CD4-positive, alpha-beta memory T cell (primary cell): ENCODE measurements around the gene RIN3. TPM values are rescaled to one million over a fixed set of nuclear protein-coding genes. Genes with fewer than 3 reads are reported as not detected.
A peak's percentile ranks its signal among the peaks of the same experiment; 100 is the strongest.

Experiments
- CTCF ChIA-PET: fragments of 350-600 bp; sonication (Branson Sonifier 250); formaldehyde crosslinking; loops from one replicate; lab custom pipeline; 2021; ENCODE audit warnings: inconsistent platforms; ENCODE audit not compliant: partially characterized antibody; lab: Charles Lee
- POLR2A ChIA-PET: fragments of 350-600 bp; sonication (Branson Sonifier 250); formaldehyde crosslinking; loops from one replicate; lab custom pipeline; 2021; ENCODE audit not compliant: partially characterized antibody; lab: Charles Lee
- DNase-seq, 5 donors: peaks; one replicate each; pipeline versions ENCODE4 v3.0.0 to v3.0.0-alpha.2; 2020 to 2022; ENCODE audit warnings: mixed read lengths in 1 of 5
- H3K27ac ChIP-seq: one replicate; pipeline ENCODE4 v1.7.0; 2013; ENCODE audit warnings: low read depth, low read length
- H3K27me3 ChIP-seq: 2 replicates; pipeline ENCODE4 v1.7.0; 2013; ENCODE audit warnings: mild to moderate bottlenecking, low read length, moderate library complexity; ENCODE audit not compliant: insufficient read depth
- H3K36me3 ChIP-seq: 2 replicates; pipeline ENCODE4 v1.7.0; 2013; ENCODE audit warnings: mild to moderate bottlenecking, low read length, moderate library complexity; ENCODE audit not compliant: insufficient read depth
- H3K4me1 ChIP-seq: 2 replicates; pipeline ENCODE4 v1.7.0; 2013; ENCODE audit warnings: mild to moderate bottlenecking, low read length, moderate library complexity; ENCODE audit not compliant: insufficient read depth
- H3K4me3 ChIP-seq, 2 donors: one replicate each; pipeline ENCODE4 v1.7.0; 2013; ENCODE audit warnings: low read length in 2 of 2, mild to moderate bottlenecking in 1 of 2
- H3K9me3 ChIP-seq, 2 donors: one replicate each; pipeline ENCODE4 v1.7.0; 2013; ENCODE audit warnings: low read length in 2 of 2, control low read depth in 1 of 2; ENCODE audit not compliant: control insufficient read depth in 1 of 2
- H3K27ac Mint-ChIP-seq, 7 donors: one replicate each; pipeline ENCODE4 v1.8.0; 2020 to 2021; ENCODE audit warnings: mixed read lengths in 7 of 7, mild to moderate bottlenecking in 6 of 7, inconsistent platforms in 3 of 7, moderate library complexity in 3 of 7
- H3K27me3 Mint-ChIP-seq, 2 donors: one replicate each; pipeline ENCODE4 v1.8.0; 2020 to 2021; ENCODE audit warnings: mixed read lengths in 2 of 2
- H3K36me3 Mint-ChIP-seq, 2 donors: one replicate each; pipeline ENCODE4 v1.8.0; 2020 to 2021; ENCODE audit warnings: mixed read lengths in 2 of 2, inconsistent platforms in 1 of 2, mild to moderate bottlenecking in 1 of 2
- H3K4me1 Mint-ChIP-seq, 4 donors: one replicate each; pipeline ENCODE4 v1.8.0; 2020 to 2021; ENCODE audit warnings: mixed read lengths in 4 of 4, mild to moderate bottlenecking in 1 of 4
- H3K4me3 Mint-ChIP-seq, 8 donors: one replicate each; pipeline ENCODE4 v1.8.0; 2020 to 2021; ENCODE audit warnings: mixed read lengths in 8 of 8, mild to moderate bottlenecking in 7 of 8, moderate library complexity in 6 of 8, inconsistent platforms in 3 of 8
- H3K9me3 Mint-ChIP-seq, 8 donors: one replicate each; pipeline ENCODE4 v1.8.0; 2020 to 2021; ENCODE audit warnings: mixed read lengths in 8 of 8, mild to moderate bottlenecking in 5 of 8, inconsistent platforms in 3 of 8, moderate library complexity in 1 of 8
- intact Hi-C: fragments of 100-400 bp; cut with micrococcal nuclease; formaldehyde crosslinking; loops from one replicate; pipeline ENCODE4 v1.15.1; 2023
- polyA plus RNA-seq, 2 donors: library from polyadenylated mRNA; unstranded; fragments of 300-500 nt; fragmentation: Illumina TruSeq; gene quantifications; one replicate each; pipeline ENCODE4 v1.2.3, GENCODE V29; 2021
- total RNA-seq, 2 experiments: library from RNA; stranded (reverse); gene quantifications; one replicate each; pipeline ENCODE4 v1.2.3, GENCODE V29; 2021

RIN3 gene
- total and polyA plus RNA-seq, 4 experiments from 2014 or later, result 4.0 to 74.9 (median 45.9) TPM

- intact Hi-C loops, result no loop called here
Measured at GRCh38 chr14:92696366-92696765, 182.8 kb downstream of the RIN3 start.

GRCh38 chr14:92698393-92698792 lies 184.8 kb downstream of the RIN3 start:
- Histone ChIP-seq H3K27ac (no peak overlapping the region), H3K27me3 (no peaks in the 10 kb centered on the region), H3K4me3 (no peak overlapping the region), H3K9me3 (no peaks in the 10 kb centered on the region), H3K36me3 (no peaks in the 10 kb centered on the region), H3K4me1 (peaks cover 2% of the 10 kb centered on the region)
- CTCF ChIA-PET, result interaction anchor here (2.3 kb wide), 1 partner anchor 15 kb away, joined by 6 read pairs; no protein-coding TSS in a partner anchor
- Mint-ChIP-seq H3K9me3 (peaks cover 0 to 2% (median 0%) of the 10 kb centered on the region in 8 donors), H3K27ac (no peak overlapping the region), H3K4me3 (no peak overlapping the region), H3K4me1 (peaks cover 1 to 15% (median 7%) of the 10 kb centered on the region in 4 donors), H3K27me3 (peaks cover 4 to 9% of the 10 kb centered on the region in 2 donors), H3K36me3 (no peaks in the 10 kb centered on the region)
- intact Hi-C loops, result no loop called here
- POLR2A ChIA-PET, result no interaction called here
- DNase-seq, result no peak

More at GRCh38 chr14:92696366-92696765, 182.8 kb downstream of the RIN3 start:
- Mint-ChIP-seq H3K27ac (no peak overlapping the region), H3K36me3 (no peaks in the 10 kb centered on the region), H3K9me3 (peaks cover 0 to 2% (median 0%) of the 10 kb centered on the region in 8 donors), H3K4me1 (peaks cover 4 to 27% (median 20%) of the 10 kb centered on the region in 4 donors), H3K27me3 (peaks cover 0 to 3% of the 10 kb centered on the region in 2 donors), H3K4me3 (no peak overlapping the region)
- Histone ChIP-seq H3K36me3 (no peaks in the 10 kb centered on the region), H3K27ac (no peak overlapping the region), H3K9me3 (no peaks in the 10 kb centered on the region), H3K4me1 (peaks cover 17% of the 10 kb centered on the region), H3K4me3 (no peak overlapping the region), H3K27me3 (no peaks in the 10 kb centered on the region)
- no peak for DNase-seq
- CTCF ChIA-PET, result no interaction called here
- POLR2A ChIA-PET, result no interaction called here

- no peaks in the 10 kb centered on the region for H3K36me3 ChIP-seq
- Mint-ChIP-seq H3K4me3 (no peak overlapping the region), H3K27me3 (peaks cover 9 to 12% of the 10 kb centered on the region in 2 donors), H3K36me3 (peaks cover 2 to 10% of the 10 kb centered on the region in 2 donors), H3K27ac (no peak overlapping the region), H3K9me3 (no peaks in the 10 kb centered on the region), H3K4me1 (no peaks in the 10 kb centered on the region)
- H3K9me3 ChIP-seq, result no peaks in the 10 kb centered on the region
- no peaks in the 10 kb centered on the region for H3K27me3 ChIP-seq
- H3K4me1 ChIP-seq, result no peaks in the 10 kb centered on the region
- ChIA-PET CTCF (no interaction called here), POLR2A (interaction anchor here (0.6 kb wide), 1 partner anchor 1177 kb away, joined by 3 read pairs; no protein-coding TSS in a partner anchor)
- no peak overlapping the region for H3K27ac ChIP-seq
- intact Hi-C loops, result no loop called here
- no peak for DNase-seq
- no peak overlapping the region for H3K4me3 ChIP-seq
Measured at GRCh38 chr14:92701826-92702225, 188.2 kb downstream of the RIN3 start.

- Mint-ChIP-seq H3K4me3 (no peak overlapping the region), H3K27me3 (peaks cover 9% of the 10 kb centered on the region in 2 donors), H3K27ac (no peak overlapping the region), H3K4me1 (no peaks in the 10 kb centered on the region), H3K36me3 (peaks cover 2 to 10% of the 10 kb centered on the region in 2 donors), H3K9me3 (no peaks in the 10 kb centered on the region)
- Histone ChIP-seq H3K4me1 (no peaks in the 10 kb centered on the region), H3K9me3 (no peaks in the 10 kb centered on the region), H3K36me3 (no peaks in the 10 kb centered on the region), H3K4me3 (no peak overlapping the region), H3K27ac (no peak overlapping the region), H3K27me3 (no peaks in the 10 kb centered on the region)
- CTCF ChIA-PET, result interaction anchor here (1.2 to 1.8 kb wide), 2 partner anchors 9 to 16 kb away, joined by 3 to 5 read pairs; no protein-coding TSS in a partner anchor
- intact Hi-C loops, result no loop called here
- DNase-seq, result no peak
- POLR2A ChIA-PET, result interaction anchor here (0.6 kb wide), 1 partner anchor 1177 kb away, joined by 3 read pairs; no protein-coding TSS in a partner anchor
Measured at GRCh38 chr14:92702441-92702918, 188.9 kb downstream of the RIN3 start.

- DNase-seq, result no peak
- ChIA-PET CTCF (interaction anchor here (1.2 to 1.8 kb wide), 2 partner anchors 8 to 17 kb away, joined by 3 to 5 read pairs; no protein-coding TSS in a partner anchor), POLR2A (no interaction called here)
- no peak overlapping the region for H3K4me3 Mint-ChIP-seq
- no peaks in the 10 kb centered on the region for H3K9me3 ChIP-seq
- H3K27ac Mint-ChIP-seq, result peak overlapping the region in 3 of 7 donors; percentile 64 to 81 (median 73)
- no peaks in the 10 kb centered on the region for H3K4me1 ChIP-seq
- peaks cover 2 to 10% of the 10 kb centered on the region in 2 donors for H3K36me3 Mint-ChIP-seq
- no peaks in the 10 kb centered on the region for H3K36me3 ChIP-seq
- H3K9me3 Mint-ChIP-seq, result no peaks in the 10 kb centered on the region
- H3K27ac ChIP-seq, result no peak overlapping the region
- H3K27me3 Mint-ChIP-seq, result peaks cover 9% of the 10 kb centered on the region in 2 donors
- no peaks in the 10 kb centered on the region for H3K27me3 ChIP-seq
- intact Hi-C loops, result no loop called here
- H3K4me3 ChIP-seq, result no peak overlapping the region
- H3K4me1 Mint-ChIP-seq, result no peaks in the 10 kb centered on the region
Measured at GRCh38 chr14:92703516-92703915, 189.9 kb downstream of the RIN3 start.

GRCh38 chr14:92704036-92704804 lies 190.6 kb downstream of the RIN3 start:
- intact Hi-C loops, result no loop called here
- Mint-ChIP-seq H3K27ac (peak overlapping the region in 1 of 7 donors; percentile 37), H3K36me3 (peaks cover 2 to 10% of the 10 kb centered on the region in 2 donors), H3K9me3 (no peaks in the 10 kb centered on the region), H3K4me3 (no peak overlapping the region), H3K27me3 (peaks cover 9% of the 10 kb centered on the region in 2 donors), H3K4me1 (no peaks in the 10 kb centered on the region)
- H3K36me3 ChIP-seq, result no peaks in the 10 kb centered on the region
- ChIA-PET CTCF (interaction anchor here (1.8 kb wide), 1 partner anchor 18 kb away, joined by 5 read pairs; no protein-coding TSS in a partner anchor), POLR2A (no interaction called here)
- H3K27ac ChIP-seq, result no peak overlapping the region
- DNase-seq, result no peak
- no peaks in the 10 kb centered on the region for H3K4me1 ChIP-seq
- H3K4me3 ChIP-seq, result no peak overlapping the region
- H3K9me3 ChIP-seq, result no peaks in the 10 kb centered on the region
- H3K27me3 ChIP-seq, result no peaks in the 10 kb centered on the region

GRCh38 chr14:92704821-92705220 lies 191.2 kb downstream of the RIN3 start:
- no peaks in the 10 kb centered on the region for H3K4me1 Mint-ChIP-seq
- Histone ChIP-seq H3K27me3 (no peaks in the 10 kb centered on the region), H3K4me3 (no peak overlapping the region), H3K4me1 (no peaks in the 10 kb centered on the region), H3K27ac (no peak overlapping the region), H3K9me3 (no peaks in the 10 kb centered on the region), H3K36me3 (no peaks in the 10 kb centered on the region)
- ChIA-PET POLR2A (no interaction called here), CTCF (no interaction called here)
- peaks cover 2 to 10% of the 10 kb centered on the region in 2 donors for H3K36me3 Mint-ChIP-seq
- DNase-seq, result no peak
- no peaks in the 10 kb centered on the region for H3K9me3 Mint-ChIP-seq
- H3K27ac Mint-ChIP-seq, result no peak overlapping the region
- peaks cover 9 to 10% of the 10 kb centered on the region in 2 donors for H3K27me3 Mint-ChIP-seq
- H3K4me3 Mint-ChIP-seq, result no peak overlapping the region
- intact Hi-C loops, result no loop called here
